Esophagus muscularis mucosa (tissue), 4 donors: Measurements from ENCODE around the gene ASXL1.

ENCODE experiments used
- EP300 ChIP-seq: sonication (generic); formaldehyde crosslinking; IDR thresholded peaks from one replicate; pipeline ENCODE4 v1.6.1; 2017; ENCODE audit warnings: antibody characterized with exemption
- POLR2A ChIP-seq: fragments of 450-650 bp; IDR thresholded peaks from one replicate; pipeline ENCODE4 v1.6.1; 2017; ENCODE audit warnings: antibody characterized with exemption, moderate library complexity, mild to moderate bottlenecking, low read depth
- TF ChIP-seq, protein P1 (sequence below), 3 experiments: fragments of 200-600 bp in 2 of 3; fragments of 450-650 bp in 1 of 3; sonication (generic) in 2 of 3; IDR thresholded peaks; one replicate each; pipeline ENCODE4 v1.5.1; 2017 to 2019; ENCODE audit warnings: antibody characterized with exemption in 3 of 3, mild to moderate bottlenecking in 2 of 3, moderate library complexity in 1 of 3

GRCh38 chr20:32463642-32464400, 105.7 kb downstream of the ASXL1 start:
- no peak for TF ChIP-seq POLR2A
- TF ChIP-seq, protein P1, sequence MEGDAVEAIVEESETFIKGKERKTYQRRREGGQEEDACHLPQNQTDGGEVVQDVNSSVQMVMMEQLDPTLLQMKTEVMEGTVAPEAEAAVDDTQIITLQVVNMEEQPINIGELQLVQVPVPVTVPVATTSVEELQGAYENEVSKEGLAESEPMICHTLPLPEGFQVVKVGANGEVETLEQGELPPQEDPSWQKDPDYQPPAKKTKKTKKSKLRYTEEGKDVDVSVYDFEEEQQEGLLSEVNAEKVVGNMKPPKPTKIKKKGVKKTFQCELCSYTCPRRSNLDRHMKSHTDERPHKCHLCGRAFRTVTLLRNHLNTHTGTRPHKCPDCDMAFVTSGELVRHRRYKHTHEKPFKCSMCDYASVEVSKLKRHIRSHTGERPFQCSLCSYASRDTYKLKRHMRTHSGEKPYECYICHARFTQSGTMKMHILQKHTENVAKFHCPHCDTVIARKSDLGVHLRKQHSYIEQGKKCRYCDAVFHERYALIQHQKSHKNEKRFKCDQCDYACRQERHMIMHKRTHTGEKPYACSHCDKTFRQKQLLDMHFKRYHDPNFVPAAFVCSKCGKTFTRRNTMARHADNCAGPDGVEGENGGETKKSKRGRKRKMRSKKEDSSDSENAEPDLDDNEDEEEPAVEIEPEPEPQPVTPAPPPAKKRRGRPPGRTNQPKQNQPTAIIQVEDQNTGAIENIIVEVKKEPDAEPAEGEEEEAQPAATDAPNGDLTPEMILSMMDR (IDR thresholded peaks at IDR 0.05): no peak
- TF ChIP-seq EP300: no peak
